H1 (cell line): Measurements from ENCODE around the gene NAV2.

Source experiments
- CTCF ChIP-seq, 3 experiments: IDR thresholded peaks; 1 replicate in 2 of 3; 2 replicates in 1 of 3; pipeline versions ENCODE4 v1.5.1 to v1.6.1; 2011; ENCODE audit warnings: low read length in 3 of 3, mild to moderate bottlenecking in 3 of 3, inconsistent platforms in 2 of 3, low read depth in 1 of 3, moderate library complexity in 1 of 3; ENCODE audit not compliant: insufficient read depth in 1 of 3; ENCODE audit errors: control extremely low read depth in 1 of 3
- EZH2 ChIP-seq: fragments of 200-600 bp; sonication (generic); IDR thresholded peaks from 2 replicates; pipeline ENCODE4 v1.7.1; 2012; ENCODE audit warnings: low read depth, mild to moderate bottlenecking, moderate library complexity, low read length, inconsistent platforms; ENCODE audit not compliant: severe bottlenecking
- POLR2A ChIP-seq, 2 experiments: IDR thresholded peaks; 1 replicate in 1 of 2; 2 replicates in 1 of 2; pipeline ENCODE4 v1.6.1; 2011; ENCODE audit warnings: low read depth in 2 of 2, low read length in 2 of 2, mild to moderate bottlenecking in 2 of 2; ENCODE audit errors: control extremely low read depth in 1 of 2
- TEAD4 ChIP-seq: IDR thresholded peaks from 2 replicates; pipeline ENCODE4 v1.6.1; 2012; ENCODE audit warnings: low read depth, low read length, inconsistent platforms, mixed read lengths

GRCh38 chr11:20103281-20103680 lies 390.6 kb downstream of the NAV2 start:
- TF ChIP-seq EZH2 = no peak
- no peak for TF ChIP-seq POLR2A (IDR thresholded peaks at IDR 0.05; ENCODE audit: control extremely low read depth in 1 of 2, low read depth in 2 of 2, low read length in 2 of 2)
- TF ChIP-seq TEAD4 = no peak
- TF ChIP-seq CTCF (IDR thresholded peaks at IDR 0.05; ENCODE audit: control extremely low read depth in 1 of 3, insufficient read depth in 1 of 3, low read depth in 1 of 3, low read length in 3 of 3) = no peak
